OCI-LY1 (cell line): ENCODE measurements around the gene CORIN.

Experiments
- CTCF ChIP-seq: fragments of 200-600 bp; sonication (generic), shearing (Covaris generic); IDR thresholded peaks from 2 replicates; pipeline ENCODE4 v1.5.1; 2017; ENCODE audit warnings: mild to moderate bottlenecking, antibody characterized with exemption, low read length, moderate library complexity, mixed read lengths
- EZH2 ChIP-seq: fragments of 200-600 bp; sonication (generic), shearing (Covaris generic); IDR thresholded peaks from 2 replicates; pipeline ENCODE4 v1.8.0; 2017; ENCODE audit warnings: borderline replicate concordance, mixed run types, mild to moderate bottlenecking, antibody characterized with exemption, low read length, moderate library complexity, mixed read lengths

- TF ChIP-seq CTCF (no peak), EZH2 (no peak)
Observed at GRCh38 chr4:47785153-47785552, 52.7 kb downstream of the CORIN start.
